Left ventricle myocardium inferior (tissue), 1 donor: ENCODE results near the gene TMEM143. TPM values are rescaled to one million over a fixed set of nuclear protein-coding genes. Genes with fewer than 3 reads are reported as not detected.

ENCODE experiments used
- DNase-seq: peaks from one replicate; pipeline ENCODE4 v3.0.0-alpha.2; 2020
- H3K27ac ChIP-seq: fragments of 200-600 bp; replicated peaks from 2 replicates; pipeline ENCODE4 v1.8.0; 2021
- H3K27me3 ChIP-seq: fragments of 200-600 bp; 2 replicates; pipeline ENCODE4 v1.8.0; 2021; ENCODE audit warnings: low read depth
- H3K36me3 ChIP-seq: fragments of 200-600 bp; 2 replicates; pipeline ENCODE4 v1.8.0; 2021
- H3K4me1 ChIP-seq: fragments of 200-600 bp; 2 replicates; pipeline ENCODE4 v1.8.0; 2021
- H3K4me3 ChIP-seq: fragments of 200-600 bp; 2 replicates; pipeline ENCODE4 v1.8.0; 2021; ENCODE audit warnings: mild to moderate bottlenecking, moderate library complexity
- H3K9me3 ChIP-seq: fragments of 200-600 bp; replicated peaks from 2 replicates; pipeline ENCODE4 v1.8.0; 2021
- CTCF ChIP-seq: fragments of 200-600 bp; IDR thresholded peaks from 2 replicates; pipeline ENCODE4 v1.8.0; 2021; ENCODE audit warnings: antibody characterized with exemption, mild to moderate bottlenecking, borderline replicate concordance
- intact Hi-C: fragments of 100-400 bp; cut with micrococcal nuclease; formaldehyde crosslinking; loops from one replicate; pipeline ENCODE4 v1.11.0; 2022
- total RNA-seq: library from RNA; stranded (reverse); fragmentation: NEBNext Ultra II Directional; extraction: Animal tissue kit (Norgen Biotek cat#: 25700); gene quantifications from one replicate; pipeline ENCODE4 v1.2.1, GENCODE V29; 2021
- donor health status: DM: no; HTN: yes; CAD: no; lungs with severe emphysema.

The TMEM143 gene
- total RNA-seq, 1 donor from 2014 or later, result 108 TPM

- peaks cover 3% of the 10 kb centered on the region for H3K4me1 ChIP-seq
- no peak for DNase-seq
Observed at GRCh38 chr19:48338802-48339503, 24.8 kb downstream of the TMEM143 start.

GRCh38 chr19:48338253-48338755 is 25.4 kb downstream of the TMEM143 start:
- Histone ChIP-seq H3K27me3 (no peaks in the 10 kb centered on the region), H3K4me1 (peaks cover 9% of the 10 kb centered on the region), H3K4me3 (no peak overlapping the region), H3K36me3 (peaks cover 11% of the 10 kb centered on the region), H3K27ac (no peak overlapping the region), H3K9me3 (no peaks in the 10 kb centered on the region)
- TF ChIP-seq CTCF, result no peak
- intact Hi-C loops, result no loop called here
- no peak for DNase-seq

More at GRCh38 chr19:48338802-48339503, 24.8 kb downstream of the TMEM143 start:
- H3K36me3 ChIP-seq, result peaks cover 15% of the 10 kb centered on the region
- TF ChIP-seq CTCF, result no peak
- no peak overlapping the region for H3K27ac ChIP-seq
- H3K4me3 ChIP-seq, result no peak overlapping the region
- H3K9me3 ChIP-seq, result no peaks in the 10 kb centered on the region
- intact Hi-C loops, result no loop called here
- no peaks in the 10 kb centered on the region for H3K27me3 ChIP-seq

GRCh38 chr19:48333467-48334384 is 30.0 kb downstream of the TMEM143 start:
- DNase-seq, result peak; percentile 91
- Histone ChIP-seq H3K27ac (peak overlapping the region; percentile 85), H3K36me3 (peaks cover 4% of the 10 kb centered on the region), H3K27me3 (no peaks in the 10 kb centered on the region), H3K9me3 (no peaks in the 10 kb centered on the region), H3K4me3 (peak overlapping the region; percentile 64), H3K4me1 (peaks cover 44% of the 10 kb centered on the region)
- intact Hi-C loops, result no loop called here
- peak; percentile 88 for TF ChIP-seq CTCF

- Histone ChIP-seq H3K4me1 (peaks cover 46% of the 10 kb centered on the region), H3K4me3 (peak overlapping the region; percentile 64), H3K27ac (peak overlapping the region; percentile 85), H3K27me3 (no peaks in the 10 kb centered on the region), H3K9me3 (no peaks in the 10 kb centered on the region), H3K36me3 (peaks cover 4% of the 10 kb centered on the region)
- TF ChIP-seq CTCF, result no peak
- DNase-seq, result peak; percentile 87
- intact Hi-C loops, result no loop called here
Observed at GRCh38 chr19:48332662-48333466, 30.9 kb downstream of the TMEM143 start.

- no peak for TF ChIP-seq CTCF
- DNase-seq, result no peak
- peak overlapping the region; percentile 85 for H3K27ac ChIP-seq
- no peaks in the 10 kb centered on the region for H3K9me3 ChIP-seq
- H3K4me1 ChIP-seq, result peaks cover 50% of the 10 kb centered on the region
- H3K36me3 ChIP-seq, result peaks cover 4% of the 10 kb centered on the region
- peak overlapping the region; percentile 64 for H3K4me3 ChIP-seq
- H3K27me3 ChIP-seq, result no peaks in the 10 kb centered on the region
- intact Hi-C loops, result no loop called here
Observed at GRCh38 chr19:48332351-48332661, 31.4 kb downstream of the TMEM143 start.
